ENCODE data around the gene LIPG.
"Not testable (repeated sequence)": the region's sequence is repeated elsewhere in the genome, so short reads cannot be mapped to it uniquely, and the experiment has no call there.

Gene LIPG

DNA sequence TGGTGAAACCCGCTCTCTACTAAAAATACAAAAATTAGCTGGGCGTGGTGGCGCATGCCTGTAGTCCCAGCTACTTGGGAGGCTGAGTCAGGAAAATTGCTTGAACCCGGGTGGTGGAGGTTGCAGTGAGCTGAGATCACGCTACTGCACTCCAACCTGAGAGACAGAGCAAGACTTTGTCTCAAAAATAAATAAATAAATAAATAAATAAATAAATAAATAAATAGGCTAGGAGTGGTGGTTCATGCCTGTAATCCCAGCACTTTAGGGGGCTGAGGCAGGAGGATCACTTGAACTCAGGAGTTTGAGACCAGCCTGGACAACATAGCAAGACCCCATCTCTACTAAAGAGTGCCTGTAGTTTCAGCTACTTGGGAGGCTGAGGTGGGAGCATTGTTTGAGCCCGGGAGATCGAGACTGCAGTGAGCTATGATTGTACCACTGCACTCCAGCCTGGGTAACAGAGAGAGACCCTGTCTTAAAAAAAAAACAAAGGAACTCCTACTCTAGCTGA, 38.2 kb upstream of the LIPG start:
- not testable (repeated sequence) for H3K36me3 ChIP-seq (ENCODE audit: control insufficient read depth in 5 of 5, insufficient read depth in 5 of 5, low read length in 5 of 5); H3K27me3 ChIP-seq (ENCODE audit: control insufficient read depth in 5 of 5, insufficient read depth in 4 of 5, low read length in 5 of 5); H3K4me3 ChIP-seq (ENCODE audit: low read depth in 1 of 5, low read length in 5 of 5); H3K9me3 ChIP-seq (ENCODE audit: control insufficient read depth in 5 of 5, low read length in 5 of 5); H3K27ac ChIP-seq (ENCODE audit: low read depth, low read length); H3K9ac ChIP-seq (ENCODE audit: low read length in 5 of 5); H3K4me1 ChIP-seq (ENCODE audit: control insufficient read depth in 5 of 5, insufficient read depth in 5 of 5, low read length in 5 of 5)

DNA sequence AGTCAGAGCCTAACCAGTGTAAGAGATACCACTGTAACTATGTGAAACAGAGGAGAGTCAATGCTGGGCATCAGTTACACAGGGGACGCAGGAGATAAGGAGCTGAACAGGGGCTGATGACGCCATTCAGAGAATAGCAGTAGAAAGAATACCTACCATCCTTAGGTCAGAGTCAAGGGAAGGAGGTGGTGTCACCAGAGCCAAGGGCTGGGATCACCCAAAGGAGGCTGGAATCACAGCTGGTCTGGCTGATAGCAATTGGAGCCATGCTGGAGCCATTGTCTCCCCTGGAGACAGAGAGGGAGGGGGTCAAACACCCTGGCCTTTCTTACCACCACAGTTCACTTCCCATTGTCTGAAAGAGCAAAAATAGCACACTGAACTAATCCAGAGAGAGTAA, 37.5 kb upstream of the LIPG start:
- H3K9me3 ChIP-seq (ENCODE audit: control insufficient read depth in 5 of 5, low read length in 5 of 5), result no peaks in the 10 kb centered on the region
- no peaks in the 10 kb centered on the region for H3K4me1 ChIP-seq (ENCODE audit: control insufficient read depth in 5 of 5, insufficient read depth in 5 of 5, low read length in 5 of 5)
- no peak overlapping the region for H3K4me3 ChIP-seq (ENCODE audit: low read depth in 1 of 5, low read length in 5 of 5)
- no peak overlapping the region for H3K9ac ChIP-seq (ENCODE audit: low read length in 5 of 5)
- no peaks in the 10 kb centered on the region for H3K36me3 ChIP-seq (ENCODE audit: control insufficient read depth in 5 of 5, insufficient read depth in 5 of 5, low read length in 5 of 5)
- no peak overlapping the region for H3K27ac ChIP-seq (ENCODE audit: low read depth, low read length)
- no peaks in the 10 kb centered on the region for H3K27me3 ChIP-seq (ENCODE audit: control insufficient read depth in 5 of 5, insufficient read depth in 4 of 5, low read length in 5 of 5)

DNA sequence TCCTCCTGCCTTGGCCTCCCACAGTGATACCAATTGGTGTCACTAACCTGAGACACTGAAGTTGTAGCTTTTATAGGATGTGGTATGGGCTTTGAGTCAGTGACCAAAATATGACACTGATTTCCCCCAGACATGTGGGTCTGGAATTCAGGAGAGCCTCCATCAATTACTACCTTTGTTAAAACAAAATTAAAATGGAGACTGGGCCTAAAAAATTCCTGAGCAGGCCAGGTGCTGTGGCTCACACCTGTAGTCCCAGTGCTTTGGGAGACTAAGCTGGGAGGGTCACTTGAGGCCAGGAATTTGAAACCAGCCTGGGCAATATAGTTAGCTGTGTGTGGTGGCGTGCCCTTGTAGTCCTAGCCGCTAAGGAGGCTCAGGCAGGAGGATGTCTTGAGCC, 36.9 kb upstream of the LIPG start:
- H3K9me3 ChIP-seq (ENCODE audit: control insufficient read depth in 5 of 5, low read length in 5 of 5), result no peaks in the 10 kb centered on the region
- no peak overlapping the region for H3K27ac ChIP-seq (ENCODE audit: low read depth, low read length)
- peaks cover 0 to 5% (median 0%) of the 10 kb centered on the region in 5 donors for H3K27me3 ChIP-seq (ENCODE audit: control insufficient read depth in 5 of 5, insufficient read depth in 4 of 5, low read length in 5 of 5)
- no peaks in the 10 kb centered on the region for H3K36me3 ChIP-seq (ENCODE audit: control insufficient read depth in 5 of 5, insufficient read depth in 5 of 5, low read length in 5 of 5)
- H3K4me1 ChIP-seq (ENCODE audit: control insufficient read depth in 5 of 5, insufficient read depth in 5 of 5, low read length in 5 of 5), result no peaks in the 10 kb centered on the region
- H3K4me3 ChIP-seq (ENCODE audit: low read depth in 1 of 5, low read length in 5 of 5), result no peak overlapping the region
- no peak overlapping the region for H3K9ac ChIP-seq (ENCODE audit: low read length in 5 of 5)

DNA sequence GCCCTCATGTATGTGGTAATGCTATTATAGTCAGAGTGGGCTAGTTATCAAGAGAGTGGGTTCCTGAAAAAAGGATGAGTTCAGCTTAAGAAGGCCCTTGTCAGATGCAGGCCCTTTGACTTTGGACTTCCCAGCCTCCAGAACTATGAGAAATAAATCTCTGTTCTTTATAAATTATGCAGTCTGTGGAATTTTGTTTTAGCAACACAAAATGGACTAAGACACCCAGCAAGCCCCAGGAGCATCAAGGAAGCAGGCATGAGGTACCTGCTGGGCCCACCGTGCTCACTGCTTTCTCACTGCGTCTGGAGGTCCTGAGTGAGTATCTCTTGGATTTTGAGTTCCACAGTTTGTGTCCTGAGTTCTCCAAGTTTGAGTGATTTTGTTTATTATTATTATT, 35.9 kb upstream of the LIPG start:
- H3K9ac ChIP-seq (ENCODE audit: low read length in 5 of 5), result no peak overlapping the region
- H3K4me3 ChIP-seq (ENCODE audit: low read depth in 1 of 5, low read length in 5 of 5), result no peak overlapping the region
- no peaks in the 10 kb centered on the region for H3K36me3 ChIP-seq (ENCODE audit: control insufficient read depth in 5 of 5, insufficient read depth in 5 of 5, low read length in 5 of 5)
- H3K4me1 ChIP-seq (ENCODE audit: control insufficient read depth in 5 of 5, insufficient read depth in 5 of 5, low read length in 5 of 5), result no peaks in the 10 kb centered on the region
- no peak overlapping the region for H3K27ac ChIP-seq (ENCODE audit: low read depth, low read length)
- H3K9me3 ChIP-seq (ENCODE audit: control insufficient read depth in 5 of 5, low read length in 5 of 5), result no peaks in the 10 kb centered on the region
- H3K27me3 ChIP-seq (ENCODE audit: control insufficient read depth in 5 of 5, insufficient read depth in 4 of 5, low read length in 5 of 5), result peaks cover 0 to 5% (median 0%) of the 10 kb centered on the region in 5 donors

DNA sequence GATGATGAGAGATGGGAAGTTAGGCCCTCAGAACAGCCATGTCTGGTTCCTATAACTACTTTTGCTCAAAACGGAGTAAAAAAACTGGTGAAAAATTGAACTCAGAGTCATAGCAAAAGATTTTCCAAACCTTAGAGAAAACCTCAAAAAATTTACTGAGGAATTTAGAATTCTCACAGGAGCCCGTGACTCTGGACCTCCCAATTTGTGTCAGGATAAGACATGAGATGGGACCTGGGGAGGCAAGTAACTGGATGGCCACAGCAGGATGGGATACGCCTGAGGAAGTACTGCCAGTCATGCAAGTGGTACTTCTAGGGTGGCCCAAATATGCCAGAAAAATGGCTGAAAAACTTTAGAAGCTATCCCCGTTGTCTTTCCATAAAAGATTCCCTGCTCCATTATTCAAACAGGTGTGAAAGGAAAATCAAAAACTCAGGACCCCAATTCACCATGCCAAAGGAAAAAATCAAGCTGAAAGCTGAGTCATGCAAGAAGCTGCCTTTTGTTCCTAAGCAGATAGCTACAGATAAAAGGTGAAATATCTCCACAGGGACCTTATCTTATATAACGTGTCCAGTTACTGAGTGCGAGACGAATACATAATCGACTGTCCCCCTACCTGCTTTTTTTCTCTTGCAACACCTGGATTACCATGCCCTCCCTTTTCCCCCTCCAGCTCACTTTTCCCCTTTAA, 34.1 kb upstream of the LIPG start:
- Histone ChIP-seq H3K9ac (ENCODE audit: low read length in 5 of 5) (no peak overlapping the region), H3K4me1 (ENCODE audit: control insufficient read depth in 5 of 5, insufficient read depth in 5 of 5, low read length in 5 of 5) (no peaks in the 10 kb centered on the region), H3K27ac (ENCODE audit: low read depth, low read length) (no peak overlapping the region), H3K4me3 (ENCODE audit: low read depth in 1 of 5, low read length in 5 of 5) (no peak overlapping the region), H3K9me3 (ENCODE audit: control insufficient read depth in 5 of 5, low read length in 5 of 5) (no peaks in the 10 kb centered on the region), H3K36me3 (ENCODE audit: control insufficient read depth in 5 of 5, insufficient read depth in 5 of 5, low read length in 5 of 5) (no peaks in the 10 kb centered on the region), H3K27me3 (ENCODE audit: control insufficient read depth in 5 of 5, insufficient read depth in 4 of 5, low read length in 5 of 5) (peaks cover 0 to 5% (median 0%) of the 10 kb centered on the region in 5 donors)

DNA sequence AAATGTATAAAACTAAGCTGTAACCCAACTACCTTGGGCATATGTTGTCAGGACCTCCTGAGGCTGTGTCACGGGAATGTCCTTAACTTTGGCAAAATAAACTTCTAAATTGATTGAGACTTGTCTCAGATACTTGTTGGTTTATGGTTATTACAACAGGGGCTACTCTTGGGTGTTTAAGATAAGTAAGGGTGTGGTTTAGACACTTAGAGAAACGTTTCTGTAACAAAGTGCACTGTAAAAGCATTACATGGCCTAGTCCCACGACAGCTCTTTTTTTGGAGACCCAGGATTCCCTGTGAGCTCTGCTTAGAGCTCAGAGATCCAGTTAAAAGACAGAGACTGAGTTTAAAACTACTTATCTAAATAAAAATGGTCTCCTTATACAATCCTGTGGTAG, 32.3 kb upstream of the LIPG start:
- H3K36me3 ChIP-seq (ENCODE audit: control insufficient read depth in 5 of 5, insufficient read depth in 5 of 5, low read length in 5 of 5), result no peaks in the 10 kb centered on the region
- H3K4me1 ChIP-seq (ENCODE audit: control insufficient read depth in 5 of 5, insufficient read depth in 5 of 5, low read length in 5 of 5), result no peaks in the 10 kb centered on the region
- peaks cover 0 to 5% (median 0%) of the 10 kb centered on the region in 5 donors for H3K27me3 ChIP-seq (ENCODE audit: control insufficient read depth in 5 of 5, insufficient read depth in 4 of 5, low read length in 5 of 5)
- no peak overlapping the region for H3K27ac ChIP-seq (ENCODE audit: low read depth, low read length)
- no peak overlapping the region for H3K9ac ChIP-seq (ENCODE audit: low read length in 5 of 5)
- H3K4me3 ChIP-seq (ENCODE audit: low read depth in 1 of 5, low read length in 5 of 5), result no peak overlapping the region
- H3K9me3 ChIP-seq (ENCODE audit: control insufficient read depth in 5 of 5, low read length in 5 of 5), result no peaks in the 10 kb centered on the region

DNA sequence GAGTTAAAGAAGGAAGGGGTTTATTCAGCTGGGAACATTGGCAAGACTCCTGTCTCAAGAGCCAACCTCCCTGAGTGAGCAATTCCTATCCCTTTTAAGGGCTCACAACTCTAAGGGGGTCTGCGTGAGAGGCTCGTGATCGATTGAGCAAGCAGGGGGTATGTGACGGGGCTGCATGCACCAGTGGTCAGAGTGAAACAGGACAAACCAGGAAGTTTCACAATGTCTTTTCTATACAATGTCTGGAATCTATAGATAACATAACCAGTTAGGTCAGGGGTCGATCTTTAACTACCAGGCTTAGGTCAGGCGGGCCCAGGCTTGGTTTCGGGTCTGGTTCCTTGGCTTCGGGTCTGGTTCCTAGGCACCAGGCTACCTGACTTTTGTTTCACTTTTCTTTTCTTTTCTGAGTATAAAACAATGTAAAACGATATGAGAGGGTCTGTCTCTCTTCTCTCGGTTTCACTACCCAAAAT, 30.1 kb upstream of the LIPG start:
- Histone ChIP-seq H3K9ac (ENCODE audit: low read length in 5 of 5) (no peak overlapping the region), H3K27me3 (ENCODE audit: control insufficient read depth in 5 of 5, insufficient read depth in 4 of 5, low read length in 5 of 5) (peaks cover 0 to 5% (median 0%) of the 10 kb centered on the region in 5 donors)

DNA sequence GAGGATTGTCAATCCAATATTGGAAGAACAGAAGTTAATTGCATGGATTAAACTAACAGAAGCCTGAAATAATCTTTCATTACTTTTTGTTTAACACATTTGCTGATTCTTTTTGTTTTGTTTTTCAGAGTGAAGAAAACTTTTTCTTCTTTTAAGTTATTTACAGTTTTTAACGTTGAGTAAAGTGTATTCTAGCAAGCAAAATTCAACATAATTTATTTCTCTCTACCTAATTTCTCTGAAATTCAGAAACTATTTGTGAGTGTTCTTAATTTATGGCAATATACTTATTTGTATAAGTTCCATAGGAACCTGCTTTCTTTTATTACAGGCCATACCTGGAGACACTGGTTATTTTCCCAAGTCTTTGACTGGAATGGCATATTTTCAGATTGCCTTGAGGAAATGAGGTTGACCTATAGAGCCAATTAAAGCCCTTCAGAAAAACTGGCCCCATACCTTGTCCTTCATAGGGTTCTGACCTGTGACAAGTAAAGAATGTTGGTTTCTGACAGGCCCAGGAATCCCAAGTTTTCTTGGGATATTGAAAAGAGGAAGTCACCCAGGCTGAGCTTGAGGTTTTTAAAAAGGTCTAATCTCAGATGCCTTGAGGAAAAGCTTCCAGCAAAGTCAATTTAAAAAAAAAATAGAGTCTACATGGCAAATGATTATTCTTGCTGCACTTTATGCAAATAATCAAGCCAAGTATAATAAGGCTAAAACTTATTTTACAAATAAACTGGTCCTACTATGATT, 26.8 kb upstream of the LIPG start:
- H3K9me3 ChIP-seq (ENCODE audit: control insufficient read depth in 5 of 5, low read length in 5 of 5), result no peaks in the 10 kb centered on the region
- no peaks in the 10 kb centered on the region for H3K4me1 ChIP-seq (ENCODE audit: control insufficient read depth in 5 of 5, insufficient read depth in 5 of 5, low read length in 5 of 5)
- no peak overlapping the region for H3K9ac ChIP-seq (ENCODE audit: low read length in 5 of 5)
- no peaks in the 10 kb centered on the region for H3K36me3 ChIP-seq (ENCODE audit: control insufficient read depth in 5 of 5, insufficient read depth in 5 of 5, low read length in 5 of 5)
- H3K27ac ChIP-seq (ENCODE audit: low read depth, low read length), result no peak overlapping the region
- no peaks in the 10 kb centered on the region for H3K27me3 ChIP-seq (ENCODE audit: control insufficient read depth in 5 of 5, insufficient read depth in 4 of 5, low read length in 5 of 5)
- no peak overlapping the region for H3K4me3 ChIP-seq (ENCODE audit: low read depth in 1 of 5, low read length in 5 of 5)

More for the DNA sequence above, 30.1 kb upstream of the LIPG start:
- Histone ChIP-seq H3K4me1 (ENCODE audit: control insufficient read depth in 5 of 5, insufficient read depth in 5 of 5, low read length in 5 of 5) (no peaks in the 10 kb centered on the region), H3K9me3 (ENCODE audit: control insufficient read depth in 5 of 5, low read length in 5 of 5) (no peaks in the 10 kb centered on the region), H3K4me3 (ENCODE audit: low read depth in 1 of 5, low read length in 5 of 5) (no peak overlapping the region), H3K36me3 (ENCODE audit: control insufficient read depth in 5 of 5, insufficient read depth in 5 of 5, low read length in 5 of 5) (no peaks in the 10 kb centered on the region), H3K27ac (ENCODE audit: low read depth, low read length) (no peak overlapping the region)

DNA sequence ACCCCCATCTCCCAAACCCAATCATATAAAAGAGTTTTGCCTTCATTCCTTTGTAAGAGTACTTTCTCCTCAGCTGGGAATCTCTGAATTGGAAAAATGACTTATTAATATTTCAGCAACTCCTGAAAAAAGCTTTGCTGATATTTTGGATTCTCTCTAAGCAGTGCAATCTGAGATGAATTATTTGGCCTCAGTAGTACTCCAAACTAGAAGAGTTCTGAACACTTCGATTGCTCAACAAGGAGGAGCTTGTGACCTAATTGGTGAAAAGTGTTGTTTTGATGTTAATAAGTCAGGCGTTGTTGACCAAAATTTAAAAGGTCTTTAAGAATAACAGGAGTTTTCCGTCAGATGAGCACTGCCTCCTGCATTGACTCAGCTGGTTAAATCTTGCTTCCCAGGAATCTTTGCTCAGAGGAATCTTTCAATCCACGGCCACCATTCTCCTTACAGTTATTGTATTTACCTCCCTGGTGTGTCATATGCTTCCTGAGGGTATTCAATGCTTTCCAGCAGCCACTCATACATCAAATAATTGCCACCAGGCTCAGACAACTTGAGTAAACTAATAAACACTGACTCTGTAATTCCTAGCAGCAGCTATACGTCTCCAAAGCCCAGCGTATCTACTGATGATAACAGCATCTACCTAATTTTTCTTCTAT, 24.5 kb upstream of the LIPG start:
- no peaks in the 10 kb centered on the region for H3K4me1 ChIP-seq (ENCODE audit: control insufficient read depth in 5 of 5, insufficient read depth in 5 of 5, low read length in 5 of 5)
- H3K9ac ChIP-seq (ENCODE audit: low read length in 5 of 5), result no peak overlapping the region
- H3K27me3 ChIP-seq (ENCODE audit: control insufficient read depth in 5 of 5, insufficient read depth in 4 of 5, low read length in 5 of 5), result no peaks in the 10 kb centered on the region
- no peaks in the 10 kb centered on the region for H3K9me3 ChIP-seq (ENCODE audit: control insufficient read depth in 5 of 5, low read length in 5 of 5)
- no peak overlapping the region for H3K27ac ChIP-seq (ENCODE audit: low read depth, low read length)
- H3K36me3 ChIP-seq (ENCODE audit: control insufficient read depth in 5 of 5, insufficient read depth in 5 of 5, low read length in 5 of 5), result no peaks in the 10 kb centered on the region
- no peak overlapping the region for H3K4me3 ChIP-seq (ENCODE audit: low read depth in 1 of 5, low read length in 5 of 5)

DNA sequence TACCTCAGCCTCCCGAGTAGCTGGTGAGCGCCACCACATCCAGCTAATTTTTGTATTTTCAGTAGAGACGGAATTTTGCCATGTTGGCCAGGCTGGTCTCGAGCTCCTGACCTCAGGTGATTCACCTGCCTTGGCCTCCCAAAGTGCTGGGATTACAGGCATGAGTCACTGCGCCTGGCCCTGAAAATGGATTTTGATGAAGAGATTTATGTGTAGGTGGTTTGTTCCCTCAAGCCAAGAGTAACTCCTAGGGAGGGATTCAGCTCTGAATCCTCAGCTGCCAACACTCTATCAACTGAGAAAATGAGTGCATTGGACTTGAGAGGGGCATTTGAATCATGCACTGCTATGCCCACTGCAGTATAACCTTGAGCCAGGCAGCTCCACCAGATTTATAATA, 17.5 kb upstream of the LIPG start:
- H3K9ac ChIP-seq (ENCODE audit: low read length in 5 of 5), result no peak overlapping the region
- H3K4me1 ChIP-seq (ENCODE audit: control insufficient read depth in 5 of 5, insufficient read depth in 5 of 5, low read length in 5 of 5), result no peaks in the 10 kb centered on the region
- H3K27me3 ChIP-seq (ENCODE audit: control insufficient read depth in 5 of 5, insufficient read depth in 4 of 5, low read length in 5 of 5), result peaks cover 0 to 3% (median 0%) of the 10 kb centered on the region in 5 donors
- H3K9me3 ChIP-seq (ENCODE audit: control insufficient read depth in 5 of 5, low read length in 5 of 5), result no peaks in the 10 kb centered on the region
- H3K4me3 ChIP-seq (ENCODE audit: low read depth in 1 of 5, low read length in 5 of 5), result no peak overlapping the region
- no peak overlapping the region for H3K27ac ChIP-seq (ENCODE audit: low read depth, low read length)
- no peaks in the 10 kb centered on the region for H3K36me3 ChIP-seq (ENCODE audit: control insufficient read depth in 5 of 5, insufficient read depth in 5 of 5, low read length in 5 of 5)

Data from subcutaneous abdominal adipose tissue (tissue), 5 donors.